Spleen (tissue), 11 donors: ENCODE measurements around the gene ARL5B. TPM values are rescaled to one million over a fixed set of nuclear protein-coding genes. Genes with fewer than 3 reads are reported as not detected.

Experiments used
- DNase-seq: peaks from one replicate; pipeline ENCODE4 v3.0.0-alpha.2; 2020
- H3K27ac ChIP-seq, 8 donors: fragments of 200-600 bp; sonication (generic) in 7 of 8; 1 replicate in 4 of 8; 2 replicates in 4 of 8; pipeline versions ENCODE4 v1.5.0 to v1.8.0; 2016 to 2021; ENCODE audit warnings: inconsistent platforms in 4 of 8, mild to moderate bottlenecking in 4 of 8, moderate library complexity in 1 of 8
- H3K27me3 ChIP-seq, 7 donors: fragments of 200-600 bp; sonication (generic) in 6 of 7; replicated peaks in 1 of 7; 1 replicate in 4 of 7; 2 replicates in 3 of 7; pipeline versions ENCODE4 v1.5.0 to v1.8.0; 2016 to 2021; ENCODE audit warnings: inconsistent platforms in 3 of 7, mild to moderate bottlenecking in 1 of 7
- H3K36me3 ChIP-seq, 6 donors: fragments of 200-600 bp; sonication (generic) in 5 of 6; 1 replicate in 4 of 6; 2 replicates in 2 of 6; pipeline versions ENCODE4 v1.5.0 to v1.8.0; 2016 to 2021; ENCODE audit warnings: inconsistent platforms in 2 of 6
- H3K4me1 ChIP-seq, 6 donors: fragments of 200-600 bp; sonication (generic) in 5 of 6; 1 replicate in 3 of 6; 2 replicates in 3 of 6; pipeline versions ENCODE4 v1.5.0 to v1.8.0; 2016 to 2021; ENCODE audit warnings: inconsistent platforms in 3 of 6
- H3K4me3 ChIP-seq, 8 donors: fragments of 200-600 bp; sonication (generic) in 7 of 8; 1 replicate in 4 of 8; 2 replicates in 4 of 8; pipeline versions ENCODE4 v1.5.0 to v1.8.0; 2016 to 2021; ENCODE audit warnings: inconsistent platforms in 4 of 8, mild to moderate bottlenecking in 4 of 8, moderate library complexity in 2 of 8
- H3K9me3 ChIP-seq, 8 donors: fragments of 200-600 bp; sonication (generic) in 7 of 8; 1 replicate in 4 of 8; 2 replicates in 4 of 8; pipeline versions ENCODE4 v1.5.0 to v1.8.0; 2016 to 2021; ENCODE audit warnings: inconsistent platforms in 4 of 8
- CTCF ChIP-seq, 11 experiments: fragments of 200-600 bp in 7 of 11; fragments of 450-650 bp in 4 of 11; sonication (generic) in 4 of 11; IDR thresholded peaks in 8 of 11; conservative IDR thresholded peaks in 3 of 11; 1 replicate in 7 of 11; 2 replicates in 4 of 11; pipeline versions ENCODE4 v1.4.0 to v1.8.0; 2016 to 2021; ENCODE audit warnings: antibody characterized with exemption in 11 of 11, inconsistent platforms in 4 of 11, mild to moderate bottlenecking in 1 of 11
- POLR2A ChIP-seq, 3 donors: fragments of 450-650 bp; IDR thresholded peaks; one replicate each; pipeline ENCODE4 v1.5.1; 2017; ENCODE audit warnings: antibody characterized with exemption in 3 of 3, mild to moderate bottlenecking in 1 of 3
- POLR2AphosphoS5 ChIP-seq, 3 donors: sonication (generic); formaldehyde crosslinking; IDR thresholded peaks; one replicate each; pipeline ENCODE4 v1.5.1; 2017; ENCODE audit warnings: antibody characterized with exemption in 3 of 3
- WGBS, 5 donors: extraction: QIAGEN DNeasy Blood & Tissue Kit in 3 of 5; methylation state at CpG; one replicate each; pipeline versions ENCODE4 v1.1.5 to v1.1.7; 2013 to 2018; 5-methylcytosine and 5-hydroxymethylcytosine counted together
- intact Hi-C: fragments of 100-400 bp; cut with DNase I; formaldehyde crosslinking; loops from one replicate; pipeline ENCODE4 v1.15.0; 2023; ENCODE audit warnings: low total_unique reads
- polyA plus RNA-seq, 3 donors: library from polyadenylated mRNA; stranded (reverse); fragments of 200-250 nt; gene quantifications; one replicate each; pipeline ENCODE4 v1.2.1, GENCODE V29; 2013
- total RNA-seq, 7 donors: library from RNA; depleted of rRNA in 3 of 7; stranded (reverse); fragments of >200 nt in 3 of 7; fragmentation: NEBNext Ultra II Directional in 4 of 7; extraction: Animal tissue kit (Norgen Biotek cat#: 25700) in 4 of 7; gene quantifications; one replicate each; pipeline versions ENCODE4 v1.1.0 to v1.2.1, GENCODE V29; 2016 to 2021
- donor health status: healthy with polysubstance abuse.
- donor health status: DM: no; HTN: no; CAD: no; lungs with moderate emphysema.
- donor health status: DM: no; HTN: no; CAD: no.
- donor health status: Bipolar disorder and iron deficiency.
- donor health status: healthy.
- donor health status: DM: no; HTN: no; CAD: no.
- donor health status: DM: yes; HTN: yes; CAD: no.

ARL5B gene
- total and polyA plus RNA-seq, 10 donors: 1.7 to 18.3 (median 11.3) TPM

- H3K27me3 ChIP-seq: no peaks in the 10 kb centered on the region
- H3K27ac ChIP-seq: no peak overlapping the region
- no peak for DNase-seq
- TF ChIP-seq POLR2AphosphoS5 (IDR thresholded peaks at IDR 0.05) (no peak), CTCF (IDR thresholded peaks at IDR 0.05 in 8 of 11, conservative IDR thresholded peaks at IDR 0.05 in 3 of 11) (no peak)
- no peaks in the 10 kb centered on the region for H3K9me3 ChIP-seq
- H3K4me1 ChIP-seq: peaks cover 8 to 40% (median 34%) of the 10 kb centered on the region in 6 donors
- H3K4me3 ChIP-seq: no peak overlapping the region
- peaks cover 0 to 27% (median 6%) of the 10 kb centered on the region in 6 donors for H3K36me3 ChIP-seq
- intact Hi-C loops: no loop called here
- 95 to 100% (median 98%) methylated on average over 3 of the region's 3 CpGs for WGBS, 5 donors
Measured at GRCh38 chr10:18647945-18648344, 11.3 kb upstream of the ARL5B start.

- Histone ChIP-seq H3K4me3 (peak overlapping the region in 2 of 8 donors; percentile 65 to 92), H3K36me3 (peaks cover 0 to 36% (median 9%) of the 10 kb centered on the region in 6 donors), H3K27ac (no peak overlapping the region), H3K9me3 (no peaks in the 10 kb centered on the region), H3K27me3 (no peaks in the 10 kb centered on the region), H3K4me1 (peaks cover 8 to 40% (median 34%) of the 10 kb centered on the region in 6 donors)
- TF ChIP-seq POLR2A (IDR thresholded peaks at IDR 0.05) (no peak), CTCF (IDR thresholded peaks at IDR 0.05 in 8 of 11, conservative IDR thresholded peaks at IDR 0.05 in 3 of 11) (no peak), POLR2AphosphoS5 (IDR thresholded peaks at IDR 0.05) (no peak)
- WGBS, 5 donors: 77 to 88% (median 79%) methylated on average over 7 of the region's 7 CpGs
- intact Hi-C loops: no loop called here
- DNase-seq: no peak
Measured at GRCh38 chr10:18649364-18649959, 9.8 kb upstream of the ARL5B start.

- TF ChIP-seq CTCF (IDR thresholded peaks at IDR 0.05 in 8 of 11, conservative IDR thresholded peaks at IDR 0.05 in 3 of 11) (no peak), POLR2A (IDR thresholded peaks at IDR 0.05) (no peak), POLR2AphosphoS5 (IDR thresholded peaks at IDR 0.05) (no peak)
- Histone ChIP-seq H3K4me1 (peaks cover 8 to 40% (median 34%) of the 10 kb centered on the region in 6 donors), H3K9me3 (no peaks in the 10 kb centered on the region), H3K27ac (peak overlapping the region; percentile 93 to 97 (median 94)), H3K4me3 (peak overlapping the region; percentile 54 to 92 (median 66)), H3K36me3 (peaks cover 0 to 35% (median 9%) of the 10 kb centered on the region in 6 donors), H3K27me3 (no peaks in the 10 kb centered on the region)
- intact Hi-C loops: no loop called here
- DNase-seq: no peak
- WGBS, 5 donors: 6 to 13% (median 9%) methylated on average over 6 of the region's 6 CpGs
Measured at GRCh38 chr10:18650404-18650997, 8.7 kb upstream of the ARL5B start.

GRCh38 chr10:18651324-18652007, 7.8 kb upstream of the ARL5B start, which contains the start of gene NSUN6:
NSUN6 (minus strand) TSS chr10:18651587; CDS start chr10:18651203, 384 bp downstream.
- TF ChIP-seq CTCF (IDR thresholded peaks at IDR 0.05 in 8 of 11, conservative IDR thresholded peaks at IDR 0.05 in 3 of 11) (peak in 3 of 11 experiments; percentile 10 to 25 (median 12)), POLR2AphosphoS5 (IDR thresholded peaks at IDR 0.05) (peak; percentile 94 to 95 (median 94)), POLR2A (IDR thresholded peaks at IDR 0.05) (peak in 2 of 3 donors; percentile 21 to 50)
- WGBS, 5 donors: 0 to 1% (median 1%) methylated on average over 39 of the region's 39 CpGs

More at GRCh38 chr10:18651324-18652007, 7.8 kb upstream of the ARL5B start, which contains the start of gene NSUN6:
- Histone ChIP-seq H3K27me3 (no peaks in the 10 kb centered on the region), H3K4me1 (peaks cover 8 to 40% (median 34%) of the 10 kb centered on the region in 6 donors), H3K36me3 (peaks cover 0 to 25% (median 2%) of the 10 kb centered on the region in 6 donors), H3K9me3 (no peaks in the 10 kb centered on the region), H3K27ac (peak within 1 kb of the TSS; percentile 93 to 97 (median 94)), H3K4me3 (peak within 1 kb of the TSS; percentile 54 to 92 (median 66))
- DNase-seq: peak; percentile 97
- intact Hi-C loops: no loop called here
